ENCODE data around the gene PROS1.

DNA sequence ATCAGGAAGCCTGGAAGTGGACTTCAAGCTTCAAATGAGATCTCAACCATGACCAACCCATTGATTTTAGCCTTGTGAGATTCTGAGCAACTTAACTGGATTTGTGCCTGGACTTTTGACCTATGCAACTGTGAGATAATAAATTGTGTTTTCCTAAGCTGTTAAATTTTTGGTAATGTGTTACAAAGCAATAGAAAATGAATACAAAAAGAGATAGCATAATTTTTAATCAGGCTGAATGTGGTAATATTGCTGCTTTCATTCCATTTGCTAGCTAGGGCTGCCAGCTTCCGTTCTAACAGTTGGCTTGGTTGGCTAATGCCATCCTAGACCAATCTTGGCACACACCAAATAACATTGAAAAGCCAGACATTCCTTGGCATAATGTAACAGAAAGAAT, 12.2 kb downstream of the PROS1 start:
- TF ChIP-seq, protein P1, sequence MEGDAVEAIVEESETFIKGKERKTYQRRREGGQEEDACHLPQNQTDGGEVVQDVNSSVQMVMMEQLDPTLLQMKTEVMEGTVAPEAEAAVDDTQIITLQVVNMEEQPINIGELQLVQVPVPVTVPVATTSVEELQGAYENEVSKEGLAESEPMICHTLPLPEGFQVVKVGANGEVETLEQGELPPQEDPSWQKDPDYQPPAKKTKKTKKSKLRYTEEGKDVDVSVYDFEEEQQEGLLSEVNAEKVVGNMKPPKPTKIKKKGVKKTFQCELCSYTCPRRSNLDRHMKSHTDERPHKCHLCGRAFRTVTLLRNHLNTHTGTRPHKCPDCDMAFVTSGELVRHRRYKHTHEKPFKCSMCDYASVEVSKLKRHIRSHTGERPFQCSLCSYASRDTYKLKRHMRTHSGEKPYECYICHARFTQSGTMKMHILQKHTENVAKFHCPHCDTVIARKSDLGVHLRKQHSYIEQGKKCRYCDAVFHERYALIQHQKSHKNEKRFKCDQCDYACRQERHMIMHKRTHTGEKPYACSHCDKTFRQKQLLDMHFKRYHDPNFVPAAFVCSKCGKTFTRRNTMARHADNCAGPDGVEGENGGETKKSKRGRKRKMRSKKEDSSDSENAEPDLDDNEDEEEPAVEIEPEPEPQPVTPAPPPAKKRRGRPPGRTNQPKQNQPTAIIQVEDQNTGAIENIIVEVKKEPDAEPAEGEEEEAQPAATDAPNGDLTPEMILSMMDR (conservative IDR thresholded peaks at IDR 0.05; ENCODE audit: low read depth, low read length): no peak
- no peak for TF ChIP-seq MAFK (IDR thresholded peaks at IDR 0.05; ENCODE audit: low read depth, low read length)
- no peak for TF ChIP-seq RCOR1 (IDR thresholded peaks at IDR 0.05; ENCODE audit: insufficient replicate concordance, low read length)
- no peak for TF ChIP-seq POLR2A (IDR thresholded peaks at IDR 0.05; ENCODE audit: low read depth, low read length)
- TF ChIP-seq, protein P2, sequence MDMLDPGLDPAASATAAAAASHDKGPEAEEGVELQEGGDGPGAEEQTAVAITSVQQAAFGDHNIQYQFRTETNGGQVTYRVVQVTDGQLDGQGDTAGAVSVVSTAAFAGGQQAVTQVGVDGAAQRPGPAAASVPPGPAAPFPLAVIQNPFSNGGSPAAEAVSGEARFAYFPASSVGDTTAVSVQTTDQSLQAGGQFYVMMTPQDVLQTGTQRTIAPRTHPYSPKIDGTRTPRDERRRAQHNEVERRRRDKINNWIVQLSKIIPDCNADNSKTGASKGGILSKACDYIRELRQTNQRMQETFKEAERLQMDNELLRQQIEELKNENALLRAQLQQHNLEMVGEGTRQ (IDR thresholded peaks at IDR 0.05; ENCODE audit: low read depth, low read length): no peak
- TF ChIP-seq NFE2L2 (IDR thresholded peaks at IDR 0.05; ENCODE audit: low read depth, low read length): no peak
- TF ChIP-seq CHD1 (IDR thresholded peaks at IDR 0.05; ENCODE audit: low read depth, low read length): no peak
- TF ChIP-seq, protein P3, sequence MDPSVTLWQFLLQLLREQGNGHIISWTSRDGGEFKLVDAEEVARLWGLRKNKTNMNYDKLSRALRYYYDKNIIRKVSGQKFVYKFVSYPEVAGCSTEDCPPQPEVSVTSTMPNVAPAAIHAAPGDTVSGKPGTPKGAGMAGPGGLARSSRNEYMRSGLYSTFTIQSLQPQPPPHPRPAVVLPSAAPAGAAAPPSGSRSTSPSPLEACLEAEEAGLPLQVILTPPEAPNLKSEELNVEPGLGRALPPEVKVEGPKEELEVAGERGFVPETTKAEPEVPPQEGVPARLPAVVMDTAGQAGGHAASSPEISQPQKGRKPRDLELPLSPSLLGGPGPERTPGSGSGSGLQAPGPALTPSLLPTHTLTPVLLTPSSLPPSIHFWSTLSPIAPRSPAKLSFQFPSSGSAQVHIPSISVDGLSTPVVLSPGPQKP (IDR thresholded peaks at IDR 0.05; ENCODE audit: borderline replicate concordance, low read depth, low read length): no peak

Data from IMR-90 (cell line).